OCI-LY7 (cell line): ENCODE measurements around the gene GATAD2A. TPM values are rescaled to one million over a fixed set of nuclear protein-coding genes. Genes with fewer than 3 reads are reported as not detected.
"Not testable (repeated sequence)": the region's sequence is repeated elsewhere in the genome, so short reads cannot be mapped to it uniquely, and the experiment has no call there.

Experiments
- BruUV-seq: library from RNA; stranded (reverse); fragments of 400-500 nt; replicated peaks from 2 replicates; lab custom pipeline; 2021; lab: Mats Ljungman, UMichigan
- CTCF ChIA-PET: fragments of 300-600 bp; sonication (Branson Sonifier 250); formaldehyde crosslinking; loops from one replicate; lab custom pipeline; 2022; ENCODE audit warnings: antibody characterized with exemption; ENCODE audit not compliant: unreplicated experiment; lab: Charles Lee
- POLR2A ChIA-PET: fragments of 300-600 bp; sonication (Branson Sonifier 250); formaldehyde crosslinking; loops from one replicate; lab custom pipeline; 2022; ENCODE audit warnings: antibody characterized with exemption; lab: Charles Lee
- DNase-seq: peaks from one replicate; pipeline ENCODE4 v3.0.0-alpha.2; 2015; ENCODE audit warnings: low spot score
- H2AFZ ChIP-seq: fragments of 200-600 bp; sonication (generic), shearing (Covaris generic); 2 replicates; pipeline ENCODE4 v1.6.1; 2014; ENCODE audit warnings: mild to moderate bottlenecking, antibody characterized with exemption, low read length, moderate library complexity
- H3K27ac ChIP-seq: fragments of 200-600 bp; sonication (generic); 2 replicates; pipeline ENCODE4 v1.5.1; 2014; ENCODE audit warnings: mixed run types, low read depth, mild to moderate bottlenecking, moderate library complexity, low read length, inconsistent platforms; ENCODE audit not compliant: poor library complexity, severe bottlenecking
- H3K36me3 ChIP-seq: fragments of 200-600 bp; sonication (generic); 2 replicates; pipeline ENCODE4 v1.6.1; 2014; ENCODE audit warnings: mild to moderate bottlenecking, antibody characterized with exemption, low read length, moderate library complexity, mixed read lengths; ENCODE audit not compliant: insufficient read depth
- H3K4me1 ChIP-seq: fragments of 200-600 bp; sonication (generic); 2 replicates; pipeline ENCODE4 v1.5.1; 2014; ENCODE audit warnings: mild to moderate bottlenecking, low read length; ENCODE audit not compliant: insufficient read depth, poor library complexity, severe bottlenecking
- H3K4me2 ChIP-seq: fragments of 200-600 bp; sonication (generic); 2 replicates; pipeline ENCODE4 v1.6.1; 2014; ENCODE audit warnings: mild to moderate bottlenecking, low read length
- H3K4me3 ChIP-seq: fragments of 200-600 bp; sonication (generic); 2 replicates; pipeline ENCODE4 v1.5.1; 2014; ENCODE audit warnings: mild to moderate bottlenecking, low read depth, low read length; ENCODE audit not compliant: poor library complexity, severe bottlenecking
- H3K79me2 ChIP-seq: fragments of 200-600 bp; sonication (generic); 2 replicates; pipeline ENCODE4 v1.6.1; 2016; ENCODE audit warnings: low read depth, mild to moderate bottlenecking, low read length, moderate library complexity, mixed read lengths; ENCODE audit not compliant: insufficient read depth
- H3K9me2 ChIP-seq: fragments of 200-600 bp; sonication (generic); 2 replicates; pipeline ENCODE4 v1.6.1; 2016; ENCODE audit warnings: mild to moderate bottlenecking, low read length, mixed read lengths; ENCODE audit not compliant: insufficient read depth
- H3K9me3 ChIP-seq: fragments of 200-600 bp; sonication (generic); 2 replicates; pipeline ENCODE4 v1.6.1; 2014; ENCODE audit warnings: mild to moderate bottlenecking, mixed run types, low read length, mixed read lengths
- H4K20me1 ChIP-seq: fragments of 200-600 bp; sonication (generic); 2 replicates; pipeline ENCODE4 v1.6.1; 2014; ENCODE audit warnings: mild to moderate bottlenecking, antibody characterized with exemption, low read length, moderate library complexity, mixed read lengths; ENCODE audit not compliant: insufficient read depth
- CTCF ChIP-seq: fragments of 200-600 bp; sonication (generic); conservative IDR thresholded peaks from 2 replicates; pipeline ENCODE4 v1.5.1; 2014; ENCODE audit warnings: mild to moderate bottlenecking, antibody characterized with exemption, low read length, moderate library complexity, mixed read lengths
- EZH2phosphoT487 ChIP-seq: fragments of 200-600 bp; sonication (generic); IDR thresholded peaks from 2 replicates; pipeline ENCODE4 v1.6.1; 2018; ENCODE audit warnings: low read depth, borderline replicate concordance, mild to moderate bottlenecking, mixed run types, antibody characterized with exemption, low read length, moderate library complexity, mixed read lengths
- intact Hi-C: fragments of 100-400 bp; cut with micrococcal nuclease; formaldehyde crosslinking; loops from one replicate; pipeline ENCODE4 v1.10.0; 2022; ENCODE audit not compliant: unreplicated experiment
- total RNA-seq, 2 experiments: library from RNA; depleted of rRNA in 1 of 2; stranded (reverse); fragments of >200 nt in 1 of 2; shearing (Covaris generic) in 1 of 2; gene quantifications; 2 replicates each; pipeline ENCODE4 v1.2.3, GENCODE V29; 2014 to 2022

Gene GATAD2A
- total RNA-seq, 2 experiments from 2014 or later = 62.8 to 156 TPM

- H3K27ac ChIP-seq = no peak overlapping the region
- no peaks in the 10 kb centered on the region for H3K9me3 ChIP-seq
- no peaks in the 10 kb centered on the region for H4K20me1 ChIP-seq
Measured at GRCh38 chr19:19452243-19453124, 47.0 kb downstream of the GATAD2A start.

GRCh38 chr19:19453125-19453454, 47.6 kb downstream of the GATAD2A start:
- H3K9me2 ChIP-seq = no peaks in the 10 kb centered on the region
- peaks cover 23% of the 10 kb centered on the region for H3K36me3 ChIP-seq
- no peak overlapping the region for H3K27ac ChIP-seq
- no peaks in the 10 kb centered on the region for H3K9me3 ChIP-seq
- BruUV-seq = no TSS peak
- ChIA-PET POLR2A (no interaction called here), CTCF (no interaction called here)
- intact Hi-C loops = no loop called here
- no peak overlapping the region for H2AFZ ChIP-seq
- H4K20me1 ChIP-seq = peaks cover 3% of the 10 kb centered on the region; the same call in 1 of the 2 replicates
- no peak for DNase-seq
- H3K4me3 ChIP-seq = no peak overlapping the region
- H3K79me2 ChIP-seq = peaks cover 86% of the 10 kb centered on the region
- peaks cover 6% of the 10 kb centered on the region for H3K4me1 ChIP-seq
- TF ChIP-seq CTCF (no peak), EZH2phosphoT487 (no peak)
- H3K4me2 ChIP-seq = no peak overlapping the region

More at GRCh38 chr19:19452243-19453124, 47.0 kb downstream of the GATAD2A start:
- Histone ChIP-seq H3K79me2 (peaks cover 87% of the 10 kb centered on the region), H3K36me3 (peaks cover 19% of the 10 kb centered on the region), H3K4me3 (no peak overlapping the region), H3K4me2 (no peak overlapping the region), H3K9me2 (no peaks in the 10 kb centered on the region), H2AFZ (no peak overlapping the region), H3K4me1 (no peaks in the 10 kb centered on the region)
- ChIA-PET CTCF (no interaction called here), POLR2A (no interaction called here)
- TF ChIP-seq EZH2phosphoT487 = no peak
- TF ChIP-seq CTCF = no peak
- intact Hi-C loops = no loop called here
- DNase-seq = no peak
- BruUV-seq = no TSS peak

- BruUV-seq, DNase-seq, H3K9me2 ChIP-seq, H3K27ac ChIP-seq, intact Hi-C loops, H2AFZ ChIP-seq, H3K4me3 ChIP-seq, H3K4me2 ChIP-seq, CTCF ChIA-PET, H3K9me3 ChIP-seq: not testable (repeated sequence)
- peaks cover 16% of the 10 kb centered on the region; the same call in 1 of the 2 replicates for H3K36me3 ChIP-seq
- POLR2A ChIA-PET = interaction anchor here (0.6 kb wide), 1 partner anchor 223 kb away, joined by 3 read pairs; no protein-coding TSS in a partner anchor
- H3K79me2 ChIP-seq = peaks cover 87% of the 10 kb centered on the region
- peaks cover 15% of the 10 kb centered on the region; the same call in 1 of the 2 replicates for H4K20me1 ChIP-seq
- H3K4me1 ChIP-seq = peaks cover 28% of the 10 kb centered on the region
Measured at GRCh38 chr19:19455166-19455919, 49.9 kb downstream of the GATAD2A start.
